Stimulated activated CD4-positive, alpha-beta T cell treated with anti-CD3 and anti-CD28 coated beads, Interleukin-2, amount 100 ng/mL, for 4 hours (primary cell): Measurements from ENCODE around the gene COQ5.
A peak's percentile ranks its signal among the peaks of the same experiment; 100 is the strongest.

Experiments used
- DNase-seq: peaks from one replicate; pipeline ENCODE4 v3.0.0-alpha.2; 2020; ENCODE audit warnings: low read depth

Gene COQ5

GRCh38 chr12:120483621-120484020 lies 45.3 kb downstream of the COQ5 start:
- DNase-seq = no peak

DNA sequence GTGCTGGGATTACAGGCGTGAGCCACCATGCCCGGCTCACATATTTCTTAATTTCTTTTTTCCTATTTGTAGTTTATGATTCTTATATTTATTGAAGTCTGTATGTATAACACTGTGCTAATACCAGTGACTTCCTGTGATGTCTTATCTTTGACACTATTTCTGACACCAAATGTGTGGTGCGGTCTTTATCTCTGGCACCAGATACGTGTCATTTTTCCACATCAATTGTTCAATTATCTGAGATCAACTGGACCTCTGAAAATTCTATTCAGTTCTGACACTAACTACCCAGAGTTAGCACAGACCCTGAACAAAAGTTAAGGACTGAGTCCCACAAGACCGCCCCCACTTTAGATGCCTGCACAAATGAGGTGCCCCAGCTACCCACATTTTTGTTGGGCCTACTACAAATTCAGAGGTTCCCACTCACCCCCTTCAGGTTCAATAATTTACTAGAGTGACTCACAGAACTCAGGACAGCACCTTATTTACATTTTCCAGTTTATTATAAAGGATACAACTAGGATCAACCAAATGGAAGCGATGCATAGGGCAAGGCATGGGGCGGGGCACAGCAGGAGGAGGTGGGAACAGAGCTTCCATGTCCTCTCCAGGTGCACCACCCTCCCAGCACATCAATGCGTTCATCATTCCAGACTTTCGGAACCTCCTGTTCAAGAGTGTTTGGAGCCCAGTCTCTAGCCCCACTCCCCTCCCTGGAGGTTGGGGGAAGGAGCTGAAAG lies 47.8 kb downstream of the COQ5 start:
- no peak for DNase-seq

GRCh38 chr12:120480211-120480610 lies 48.7 kb downstream of the COQ5 start:
- no peak for DNase-seq

- no peak for DNase-seq
Observed at GRCh38 chr12:120479458-120479857, 49.5 kb downstream of the COQ5 start.

DNA sequence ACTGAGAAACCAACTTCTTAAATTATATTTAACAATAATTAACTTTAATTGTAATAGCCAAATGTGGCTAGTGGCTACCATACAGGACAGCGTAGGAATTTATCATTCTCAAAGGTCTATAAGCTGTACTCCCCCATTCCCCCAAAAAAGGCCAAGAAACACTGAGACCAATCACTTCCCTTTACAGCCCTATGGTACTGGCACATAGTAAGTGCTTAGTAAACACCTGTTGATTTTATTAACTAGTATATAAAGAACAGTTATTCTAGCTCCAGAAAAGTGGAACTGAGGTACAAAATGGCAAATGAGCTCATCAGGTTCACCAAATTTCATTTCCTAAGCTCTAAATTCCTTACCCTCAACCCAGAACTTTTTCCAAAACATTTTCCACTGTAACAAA lies 53.3 kb downstream of the COQ5 start:
- no peak for DNase-seq

GRCh38 chr12:120474616-120474960 lies 54.4 kb downstream of the COQ5 start:
- no peak for DNase-seq

DNA sequence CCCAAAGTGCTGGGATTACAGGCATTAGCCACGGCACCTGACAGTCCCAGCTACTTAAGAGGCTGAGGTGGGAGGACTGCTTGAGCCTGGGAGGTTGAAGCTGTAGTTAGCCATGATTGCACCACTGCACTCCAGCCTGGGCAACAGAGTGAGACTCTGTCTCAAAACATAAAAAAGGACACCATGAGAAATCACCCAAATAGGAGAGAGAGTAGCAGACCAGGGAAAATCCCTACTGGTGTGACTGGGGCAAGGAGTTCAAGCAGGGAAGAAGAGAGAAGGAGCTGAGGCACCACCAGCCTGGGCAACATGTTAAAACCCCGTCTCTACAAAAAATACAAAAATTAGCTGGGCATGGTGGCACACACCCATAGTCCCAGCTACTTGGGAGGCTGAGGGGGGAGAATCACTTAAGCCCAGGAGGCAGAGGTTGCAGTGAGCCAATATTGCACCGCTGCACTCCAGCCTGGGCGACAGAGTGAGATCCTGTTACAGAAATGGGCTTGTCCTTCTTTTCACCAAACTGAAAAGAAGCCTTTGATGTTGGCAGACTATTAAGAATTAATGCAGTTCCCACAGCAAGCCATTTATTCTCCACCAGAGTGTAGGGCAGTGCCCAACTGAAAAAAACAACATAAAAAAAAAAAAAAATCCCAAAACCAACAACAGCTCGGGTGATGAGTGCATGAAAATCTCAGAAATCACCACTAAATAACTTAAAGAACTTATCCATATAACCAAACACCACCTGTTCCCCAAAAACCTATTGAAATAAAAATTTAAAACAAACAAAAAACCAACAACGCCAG lies 54.9 kb downstream of the COQ5 start:
- no peak for DNase-seq

DNA sequence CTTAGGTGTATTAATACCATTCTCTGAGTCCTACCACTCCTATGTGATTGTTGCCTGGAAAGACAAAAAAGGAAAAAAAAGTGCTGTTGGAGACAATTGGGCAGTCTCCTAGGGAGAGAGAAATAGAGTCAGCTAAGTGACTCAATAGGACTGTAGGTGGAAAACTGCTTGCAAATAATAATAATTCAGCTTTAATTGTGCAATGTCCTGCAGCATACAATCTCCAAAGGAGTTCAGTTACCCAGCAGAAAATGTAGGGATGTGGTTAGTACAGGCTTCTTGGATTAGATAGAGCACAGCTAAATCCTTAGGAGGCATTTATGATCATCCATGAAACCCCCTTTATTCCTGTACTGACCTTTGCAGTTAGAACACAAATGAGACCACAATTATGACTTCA lies 56.4 kb downstream of the COQ5 start:
- no peak for DNase-seq

GRCh38 chr12:120470150-120470784 lies 58.7 kb downstream of the COQ5 start:
- DNase-seq = no peak

GRCh38 chr12:120469450-120470149 lies 59.4 kb downstream of the COQ5 start, which contains the start of gene SRSF9:
Gene SRSF9 (minus strand): TSS chr12:120469748. CDS start chr12:120469609, 139 bp downstream.
- DNase-seq = peak; percentile 95

DNA sequence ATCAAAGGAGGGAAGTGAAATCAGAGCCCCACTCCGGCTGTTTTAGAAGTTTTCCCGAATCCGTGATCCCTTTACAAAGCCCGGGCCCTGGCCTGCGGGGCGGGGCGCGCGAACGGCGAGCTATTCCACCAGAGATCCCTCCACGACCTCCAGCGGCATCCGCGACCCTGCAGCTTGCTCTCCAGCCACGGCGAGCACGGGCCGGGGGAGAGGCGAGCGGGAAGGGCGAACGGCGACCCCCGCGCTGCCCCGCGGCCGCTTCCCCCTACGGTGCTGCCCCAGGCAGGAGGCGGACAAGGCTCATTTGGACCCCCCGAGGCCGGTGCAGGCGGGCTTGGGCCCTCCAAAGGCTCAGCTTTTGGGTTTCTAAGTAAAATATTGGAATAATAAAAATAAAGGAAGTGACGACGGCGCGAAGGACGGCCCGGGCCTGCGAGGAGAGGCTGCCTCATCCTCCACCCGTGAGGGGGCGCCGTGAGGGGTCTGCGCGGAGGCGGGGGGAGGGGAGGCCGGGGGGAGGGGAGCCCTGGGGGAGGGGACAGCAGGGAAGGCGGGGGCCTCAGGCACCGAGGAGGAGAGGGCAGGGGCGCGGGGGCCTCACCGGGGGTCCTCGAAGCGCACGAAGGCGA lies 60.0 kb downstream of the COQ5 start:
- peak; percentile 41 for DNase-seq

DNA sequence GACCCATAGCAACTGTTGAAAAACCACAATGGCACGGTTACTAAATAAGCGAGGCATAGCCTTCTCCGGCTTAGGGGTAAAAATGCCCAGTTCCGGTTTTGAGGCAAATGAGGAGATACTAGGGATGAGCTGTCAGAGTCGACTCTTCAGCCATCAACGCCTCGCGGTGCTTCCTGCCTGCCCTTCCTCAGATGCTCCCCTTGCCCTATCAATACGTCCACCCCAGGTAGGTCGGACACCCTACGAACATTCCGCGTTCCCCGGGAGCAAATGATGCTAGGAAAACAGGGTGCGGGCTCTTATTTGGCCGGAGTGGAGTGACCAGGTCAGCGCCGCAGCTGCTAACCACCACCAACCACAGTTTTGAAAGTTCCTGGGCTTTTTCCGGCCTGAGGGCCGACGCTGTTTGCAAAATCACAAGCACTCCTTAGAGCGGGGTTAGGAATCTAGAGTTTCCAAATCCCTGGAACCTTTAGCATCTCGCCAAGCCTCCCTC lies 60.6 kb downstream of the COQ5 start:
- DNase-seq = no peak

DNA sequence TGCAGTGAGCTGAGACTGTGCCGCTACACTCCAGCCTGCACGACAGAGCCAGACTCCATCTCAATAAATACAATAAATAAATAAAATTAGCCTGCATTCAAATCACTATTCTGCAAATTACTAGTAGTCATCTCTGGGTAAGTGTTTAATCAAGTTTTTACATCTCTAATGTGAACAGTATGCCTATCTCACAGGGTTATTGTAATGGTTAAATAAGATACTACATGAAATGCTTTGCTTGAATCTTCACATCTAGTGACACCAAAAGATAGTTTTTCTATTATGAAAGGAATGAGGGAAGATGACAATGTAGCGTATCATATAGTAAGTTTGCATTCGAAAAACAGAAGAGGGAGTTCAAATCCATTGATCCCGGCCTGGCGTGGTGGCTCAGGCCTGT lies 61.5 kb downstream of the COQ5 start:
- no peak for DNase-seq

DNA sequence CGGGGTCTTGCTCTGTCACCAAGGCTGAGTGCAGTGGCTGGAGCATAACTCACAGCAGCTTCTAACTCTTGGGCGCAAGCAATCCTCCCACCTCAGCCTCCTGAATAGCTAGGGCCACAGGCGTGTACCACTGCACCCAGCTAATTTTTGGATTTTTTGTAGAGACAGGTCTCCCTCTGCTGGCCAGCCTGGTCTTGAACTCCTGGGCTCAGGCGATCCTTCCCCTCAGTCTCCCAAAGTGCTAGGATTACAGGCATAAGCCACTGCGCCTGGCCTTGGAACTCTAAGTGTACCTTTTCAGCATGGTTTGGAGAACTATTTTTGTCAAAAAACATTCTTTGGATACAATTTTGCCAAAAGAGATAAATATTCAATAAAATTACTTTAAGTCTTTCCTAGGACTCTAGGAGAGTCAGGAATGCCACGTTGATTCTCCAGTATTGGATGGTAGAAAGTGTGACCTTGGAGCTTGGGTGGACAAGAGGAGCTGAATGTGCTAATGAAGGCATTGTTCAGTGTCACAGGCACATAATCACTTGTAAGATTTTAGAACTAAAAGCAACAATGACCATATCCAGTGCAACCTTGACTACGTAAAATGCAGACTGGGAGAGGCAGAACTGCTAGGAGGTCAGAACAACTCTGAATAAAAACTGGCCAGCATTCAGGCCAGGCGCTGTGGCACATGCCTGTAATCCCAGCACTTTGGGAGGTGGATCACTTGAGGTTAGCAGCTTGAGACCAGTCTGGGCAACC lies 62.2 kb downstream of the COQ5 start:
- peak; percentile 33 for DNase-seq

DNA sequence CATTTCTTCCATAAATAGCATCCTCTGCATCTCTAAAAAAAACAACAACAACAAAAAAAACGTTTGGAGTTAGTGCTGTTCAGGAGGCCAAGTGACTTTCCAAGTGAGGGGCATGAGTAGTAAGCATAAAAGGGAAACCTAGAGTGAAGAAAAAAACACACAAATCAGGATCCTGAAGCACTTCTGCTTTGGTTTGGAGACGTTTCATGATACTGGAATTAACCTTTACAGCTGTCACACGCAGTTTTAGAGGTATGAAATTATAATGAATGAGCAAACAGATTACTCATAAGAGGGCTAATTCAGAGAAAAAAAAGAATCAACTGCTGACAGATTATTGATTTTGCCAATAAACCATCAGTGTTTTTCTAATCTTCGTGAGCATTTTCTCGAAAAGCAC lies 63.2 kb downstream of the COQ5 start:
- DNase-seq = no peak

- DNase-seq = no peak
Observed at GRCh38 chr12:120463712-120464111, 65.2 kb downstream of the COQ5 start.

GRCh38 chr12:120462099-120462640 lies 66.8 kb downstream of the COQ5 start:
- no peak for DNase-seq

- no peak for DNase-seq
Observed at GRCh38 chr12:120460157-120460556, 68.8 kb downstream of the COQ5 start.

DNA sequence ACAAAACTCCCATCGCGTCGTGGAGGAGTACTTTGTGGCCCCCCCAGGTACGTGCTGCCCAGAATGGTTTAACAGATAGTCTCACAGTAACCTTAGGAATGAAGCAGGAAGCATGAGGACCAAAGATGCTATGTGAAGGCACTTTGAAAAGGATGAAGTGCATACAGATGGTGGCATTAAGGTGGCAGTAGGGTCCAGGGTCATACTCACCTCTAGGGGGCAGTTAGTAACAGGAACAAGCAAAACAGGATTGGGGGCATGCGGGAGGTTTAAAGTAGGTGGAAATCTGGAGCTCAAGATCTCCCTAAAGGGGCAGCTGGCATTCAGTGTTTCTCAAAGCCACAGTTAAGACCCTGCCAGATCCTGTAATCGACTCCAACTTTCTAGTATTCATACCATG lies 71.8 kb downstream of the COQ5 start:
- DNase-seq = no peak

- DNase-seq = no peak
Observed at GRCh38 chr12:120455302-120455701, 73.7 kb downstream of the COQ5 start.

DNA sequence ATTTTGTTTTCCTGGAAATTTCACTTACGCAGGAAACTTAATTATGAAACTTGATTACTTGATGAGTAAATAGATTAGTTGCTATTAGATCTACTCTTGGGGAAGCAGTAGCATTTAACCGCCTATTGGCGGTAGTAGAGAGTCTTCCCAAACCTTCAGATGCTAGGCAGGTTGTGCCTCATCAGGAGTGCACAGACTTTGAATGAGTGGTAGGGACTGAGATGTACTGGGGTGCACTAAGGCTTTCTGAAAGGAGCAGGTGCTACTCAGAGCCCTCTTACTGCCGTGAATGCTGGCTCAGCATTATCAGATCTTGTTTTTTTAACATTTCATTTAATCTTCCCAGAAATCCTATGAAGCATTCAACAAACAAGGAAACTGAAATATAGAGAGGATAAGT lies 75.0 kb downstream of the COQ5 start:
- no peak for DNase-seq
